Renal cortex interstitium (tissue), 15 donors: Measurements from ENCODE around the gene DEPDC1B. TPM values are rescaled to one million over a fixed set of nuclear protein-coding genes. Genes with fewer than 3 reads are reported as not detected.
"Not testable (repeated sequence)": the region's sequence is repeated elsewhere in the genome, so short reads cannot be mapped to it uniquely, and the experiment has no call there.

Source experiments
- DNase-seq, 11 donors: peaks; one replicate each; pipeline ENCODE4 v3.0.0-alpha.2; 2013; ENCODE audit warnings: low read depth in 9 of 11, low spot score in 4 of 11; ENCODE audit errors: extremely low read depth in 1 of 11
- long read RNA-seq, 16 experiments: transcript quantifications; one replicate each; lab custom pipeline, GENCODE V29; 2026
- polyA plus RNA-seq, 3 donors: library from polyadenylated mRNA; unstranded; fragments of 120-200 nt; gene quantifications; one replicate each; pipeline ENCODE4 v1.2.1, GENCODE V29; 2013; ENCODE audit not compliant: insufficient read length in 3 of 3

The DEPDC1B gene
- polyA plus RNA-seq = 10 to 100 TPM; 25.6 to 32.0 (median 26.9) TPM
- long read RNA-seq, donor 1, partial matches to known transcripts = 0 of 2 reads
- long read RNA-seq, donor 1, other reads (novel, unspliced or antisense) = 0 of 2 reads
- long read RNA-seq, donor 2, partial matches to known transcripts = 0 of 4 reads
- long read RNA-seq, donor 2, other reads (novel, unspliced or antisense) = 0 of 4 reads
- long read RNA-seq, donor 3, partial matches to known transcripts = 0 of 4 reads
- long read RNA-seq, donor 3, other reads (novel, unspliced or antisense) = 0 of 4 reads
- long read RNA-seq, donor 4, partial matches to known transcripts = 6 of 8 reads
- long read RNA-seq, donor 4, other reads (novel, unspliced or antisense) = 0 of 8 reads
- long read RNA-seq, donor 5 = 0 reads
- long read RNA-seq, donor 6, transcript DEPDC1B-201 (11 exons, 2,499 nt) = major isoform, 6 of 18 reads
- long read RNA-seq, donor 6, partial matches to known transcripts = 12 of 18 reads
- long read RNA-seq, donor 6, other reads (novel, unspliced or antisense) = 0 of 18 reads
- long read RNA-seq, donor 7, partial matches to known transcripts = 0 of 3 reads
- long read RNA-seq, donor 7, other reads (novel, unspliced or antisense) = 0 of 3 reads
- long read RNA-seq, donor 8 = 0 reads
- long read RNA-seq, donor 9, transcript DEPDC1B-201 (11 exons, 2,499 nt) = major isoform, 7 of 17 reads
- long read RNA-seq, donor 9, partial matches to known transcripts = 9 of 17 reads
- long read RNA-seq, donor 9, other reads (novel, unspliced or antisense) = 0 of 17 reads
- long read RNA-seq, donor 10, transcript DEPDC1B-201 (11 exons, 2,499 nt) = major isoform, 6 of 16 reads
- long read RNA-seq, donor 10, partial matches to known transcripts = 10 of 16 reads
- long read RNA-seq, donor 10, other reads (novel, unspliced or antisense) = 0 of 16 reads
- long read RNA-seq, donor 11, transcript DEPDC1B-201 (11 exons, 2,499 nt) = major isoform, 8 of 8 reads
- long read RNA-seq, donor 11, partial matches to known transcripts = 0 of 8 reads
- long read RNA-seq, donor 11, other reads (novel, unspliced or antisense) = 0 of 8 reads
- long read RNA-seq, donor 12, partial matches to known transcripts = 0 of 2 reads
- long read RNA-seq, donor 12, other reads (novel, unspliced or antisense) = 0 of 2 reads
- long read RNA-seq, donor 13 = 0 reads
- long read RNA-seq, donor 14, partial matches to known transcripts = 8 of 12 reads
- long read RNA-seq, donor 14, other reads (novel, unspliced or antisense) = 0 of 12 reads
- long read RNA-seq, donor 15, transcript DEPDC1B-201 (11 exons, 2,499 nt) = major isoform, 8 of 8 reads
- long read RNA-seq, donor 15, partial matches to known transcripts = 0 of 8 reads
- long read RNA-seq, donor 15, other reads (novel, unspliced or antisense) = 0 of 8 reads
- long read RNA-seq, donor 16, transcript DEPDC1B-201 (11 exons, 2,499 nt) = major isoform, 7 of 29 reads
- long read RNA-seq, donor 16, partial matches to known transcripts = 21 of 29 reads
- long read RNA-seq, donor 16, other reads (novel, unspliced or antisense) = 0 of 29 reads

DNA sequence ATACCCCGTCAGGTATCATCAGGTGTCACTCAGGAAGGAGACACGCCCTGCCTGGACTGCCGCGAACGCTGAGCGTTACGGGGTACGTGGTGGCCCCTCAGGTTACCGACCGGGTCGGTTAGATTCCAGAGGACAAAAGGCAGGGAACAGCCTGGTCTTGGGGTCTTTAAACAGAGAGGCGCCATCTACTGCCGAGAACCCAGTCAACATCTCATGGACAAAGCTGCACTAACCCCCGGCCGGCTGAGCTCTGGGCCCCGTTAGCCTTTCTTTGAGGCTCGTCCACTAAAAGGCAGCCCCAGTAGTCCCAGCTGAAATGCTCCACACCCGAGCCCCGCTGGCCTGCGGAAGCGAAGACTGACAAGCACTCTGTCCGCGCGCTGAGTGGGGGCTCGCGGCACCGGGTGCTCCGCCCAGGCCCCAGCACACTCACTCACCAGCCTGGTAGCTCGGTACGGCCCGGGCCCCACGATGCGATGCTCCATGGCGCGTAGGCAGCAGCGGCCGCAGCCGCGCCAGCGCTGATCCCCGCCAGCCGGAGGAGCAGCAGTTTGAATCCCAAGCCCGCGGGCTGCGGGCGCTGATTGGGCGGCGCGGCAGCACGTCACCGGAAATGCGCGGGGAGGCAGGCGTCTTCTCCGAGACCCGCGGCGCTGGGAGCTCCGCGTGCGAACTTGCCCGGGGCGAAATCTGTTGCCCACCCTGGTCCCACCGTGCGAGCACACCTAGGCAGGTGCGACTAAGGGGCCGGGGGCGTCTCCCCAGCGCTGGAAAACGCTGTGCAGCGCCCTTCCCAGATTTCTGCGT lies at the start of gene DEPDC1B:
Gene DEPDC1B, minus strand, starts transcription at position 558 of the 807 bp plus-strand sequence. Its CDS starts 73 bp downstream, at position 485.
- DNase-seq = peak; percentile 76 to 89 (median 86)

DNA sequence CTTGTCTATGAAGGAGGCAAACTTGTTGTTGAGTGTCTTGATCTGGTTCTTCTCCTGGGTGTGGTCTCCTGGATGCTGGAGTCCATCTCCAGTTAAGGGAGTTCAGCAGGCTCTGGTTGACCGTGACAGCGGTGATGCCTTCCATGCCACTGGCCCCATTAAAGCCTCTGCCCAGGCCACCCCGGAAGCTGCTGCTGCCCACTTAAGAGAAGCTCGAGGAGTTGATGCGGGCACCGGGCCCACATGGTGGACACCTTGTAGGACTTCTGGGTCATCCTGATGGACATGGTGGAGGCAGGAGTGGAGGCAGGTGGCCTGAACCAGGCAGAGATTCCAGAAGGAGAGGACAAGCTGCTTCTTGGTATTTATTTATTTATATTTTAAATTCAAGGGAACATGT lies 44.7 kb upstream of the DEPDC1B start:
- DNase-seq = no peak

- no peak for DNase-seq
Observed at GRCh38 chr5:60743511-60744314, 43.7 kb upstream of the DEPDC1B start.

- DNase-seq = no peak
Observed at GRCh38 chr5:60740322-60740721, 40.4 kb upstream of the DEPDC1B start.

DNA sequence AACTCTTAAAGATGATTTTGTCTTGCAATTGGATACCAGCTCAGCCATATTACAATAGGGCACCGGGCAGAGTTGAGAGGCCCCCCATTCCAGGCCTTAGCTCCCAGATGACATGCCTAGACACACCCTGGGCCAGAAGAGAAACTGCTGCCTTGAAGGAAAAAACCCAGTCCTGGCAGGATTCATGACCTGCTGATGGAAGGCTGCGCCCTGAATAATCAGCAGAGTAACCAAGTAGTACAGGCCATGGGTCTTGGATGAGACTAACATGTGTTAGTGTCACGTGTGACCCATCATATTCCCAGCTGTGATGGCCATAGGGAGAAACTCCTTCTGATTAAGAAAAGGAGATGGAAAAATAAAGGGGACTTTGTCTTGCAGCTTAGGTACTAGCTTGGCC lies 39.0 kb upstream of the DEPDC1B start:
- no peak for DNase-seq

DNA sequence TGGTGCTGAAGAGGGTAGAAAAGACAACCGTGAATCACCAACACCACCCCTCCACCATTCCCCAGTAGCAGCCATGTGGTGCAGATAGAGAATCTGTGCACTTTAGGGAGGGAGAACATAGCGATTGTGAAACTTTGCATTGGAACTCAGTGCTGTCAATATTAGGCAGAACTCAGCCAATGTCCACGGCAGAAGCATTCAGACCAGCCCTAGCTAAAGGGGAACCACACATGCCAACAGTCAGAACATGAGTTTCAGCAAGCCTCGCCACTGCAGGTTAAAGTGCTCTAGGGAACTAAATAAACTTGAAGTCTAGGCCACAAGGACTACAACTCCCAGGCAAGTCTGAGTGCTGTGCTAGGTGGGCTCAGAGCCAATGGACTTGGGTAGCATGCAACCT lies 38.5 kb upstream of the DEPDC1B start:
- DNase-seq = no peak

- DNase-seq = not testable (repeated sequence)
Observed at GRCh38 chr5:60730858-60731257, 30.9 kb upstream of the DEPDC1B start.

DNA sequence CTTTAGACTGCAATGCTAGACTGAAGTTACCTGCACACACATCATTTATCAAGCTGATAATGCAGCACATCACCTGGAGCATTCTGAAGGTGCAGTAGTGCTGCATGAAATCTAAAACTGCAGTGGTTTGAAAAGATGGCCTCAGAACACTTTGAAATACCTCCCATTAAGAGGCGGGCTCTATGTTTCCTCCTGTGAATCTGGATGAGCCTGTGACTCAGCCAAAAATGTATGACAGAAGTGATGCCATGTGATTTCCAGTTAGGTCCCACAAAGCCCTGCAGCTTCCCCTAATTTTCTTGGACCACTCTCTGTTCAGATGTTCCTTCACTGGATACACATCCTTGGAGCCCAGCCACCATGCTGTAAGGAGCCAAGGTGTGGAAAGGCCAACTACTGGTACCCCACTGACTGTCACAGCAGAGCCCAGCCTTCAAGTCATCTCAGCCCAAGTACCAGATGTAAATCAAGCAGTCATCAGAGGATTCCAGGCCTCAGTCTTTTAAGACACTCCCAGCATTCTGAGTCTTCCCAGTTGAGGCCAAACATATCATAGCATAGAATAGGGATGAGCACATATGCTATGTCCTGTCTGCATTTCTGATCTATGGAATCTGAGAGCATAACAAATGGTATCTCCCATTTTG lies 27.2 kb upstream of the DEPDC1B start:
- no peak for DNase-seq

DNA sequence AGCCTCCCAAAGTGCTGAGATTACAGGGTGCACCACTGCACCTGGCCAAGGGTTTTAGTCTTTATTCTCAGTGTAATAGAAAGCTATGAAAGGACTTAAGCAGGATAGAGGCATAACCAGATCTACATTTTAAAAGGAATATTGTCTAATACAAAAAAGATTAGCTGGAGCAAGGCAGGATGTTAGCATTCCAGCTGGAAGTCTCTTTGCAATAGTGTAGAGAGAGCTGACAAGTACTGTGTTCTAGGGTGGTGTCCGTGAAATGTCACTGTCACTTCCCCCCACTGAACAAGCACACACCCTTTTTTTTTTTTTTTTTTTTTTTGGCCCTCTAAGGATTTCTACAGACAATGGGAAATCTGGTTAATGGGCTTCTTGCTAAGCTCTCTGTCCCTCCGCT lies 24.2 kb upstream of the DEPDC1B start:
- no peak for DNase-seq

DNA sequence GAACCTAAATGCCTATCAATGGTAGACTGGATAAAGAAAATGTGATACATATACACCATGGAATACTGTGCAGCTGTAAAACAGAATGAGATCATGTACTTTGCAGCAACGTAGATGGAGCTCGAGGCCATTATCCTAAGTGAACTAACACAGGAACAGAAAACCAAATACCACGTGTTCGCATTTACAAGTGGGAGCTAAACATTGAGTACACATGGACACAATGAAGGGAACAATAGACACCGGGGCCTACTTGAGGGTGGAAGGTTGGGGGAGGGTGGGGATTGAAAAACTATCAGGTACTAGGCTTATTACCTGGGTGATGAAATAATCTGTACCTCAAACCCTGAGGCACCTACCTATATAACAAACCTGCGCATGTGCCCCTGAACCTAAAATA lies 22.4 kb upstream of the DEPDC1B start:
- no peak for DNase-seq

- no peak for DNase-seq
Observed at GRCh38 chr5:60719329-60719728, 19.4 kb upstream of the DEPDC1B start.

GRCh38 chr5:60718166-60718892 lies 18.4 kb upstream of the DEPDC1B start:
- no peak for DNase-seq

DNA sequence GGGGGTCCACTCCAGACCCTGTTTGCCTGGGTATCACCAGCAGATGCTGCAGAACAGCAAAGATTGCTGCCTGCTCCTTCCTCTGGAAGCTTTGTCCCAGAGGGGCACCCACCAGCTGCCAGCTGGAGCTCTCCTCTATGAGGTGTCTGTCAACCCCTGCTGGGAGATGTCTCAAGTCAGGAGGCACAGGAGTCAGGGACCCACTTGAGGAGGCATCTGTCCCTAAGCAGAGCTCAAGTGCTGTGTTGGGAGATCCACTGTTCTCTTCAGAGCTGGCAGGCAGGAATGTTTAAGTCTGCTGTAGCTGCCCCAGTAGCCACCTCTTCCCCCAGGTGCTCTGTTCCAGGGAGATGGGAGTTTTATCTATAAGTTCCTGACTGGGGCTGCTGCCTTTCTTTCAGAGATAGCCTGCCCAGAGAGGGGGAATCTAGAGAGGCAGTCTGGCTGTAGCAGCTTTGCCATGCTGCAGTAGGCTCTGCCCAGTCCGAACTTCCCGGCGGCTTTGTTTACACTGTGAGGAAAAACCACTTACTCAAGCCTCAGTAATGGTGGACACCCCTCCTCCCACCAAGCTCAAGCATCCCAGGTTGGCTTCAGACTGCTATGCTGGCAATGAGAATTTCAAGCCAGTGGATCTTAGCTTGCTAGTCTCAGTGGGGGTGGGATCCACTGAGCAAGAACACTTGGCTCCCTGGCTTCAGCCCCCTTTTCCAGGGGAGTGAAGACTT lies 15.4 kb upstream of the DEPDC1B start:
- DNase-seq = not testable (repeated sequence)

- DNase-seq = no peak
Observed at GRCh38 chr5:60712950-60713349, 13.0 kb upstream of the DEPDC1B start.

- DNase-seq = not testable (repeated sequence)
Observed at GRCh38 chr5:60711892-60712291, 11.9 kb upstream of the DEPDC1B start.
